ENCODE measurements around the gene MAP4K5. TPM values are rescaled to one million over a fixed set of nuclear protein-coding genes. Genes with fewer than 3 reads are reported as not detected.

MAP4K5 gene
- total and polyA plus RNA-seq, 4 donors, result 7.7 to 47.1 (median 19.3) TPM

- 100% methylated on average over 1 of the region's 1 CpG for WGBS
- H3K27me3 ChIP-seq (ENCODE audit: control insufficient read depth in 4 of 4, insufficient read depth in 4 of 4, low read length in 3 of 4), result no peaks in the 10 kb centered on the region
- no peaks in the 10 kb centered on the region for H3K4me1 ChIP-seq (ENCODE audit: control insufficient read depth in 4 of 4, insufficient read depth in 4 of 4, low read length in 3 of 4)
- no peak overlapping the region for H3K9ac ChIP-seq (ENCODE audit: low read depth in 1 of 2, low read length in 2 of 2)
- no peak for DNase-seq (ENCODE audit: low spot score)
- H3K4me3 ChIP-seq (ENCODE audit: low read depth in 1 of 3, low read length in 3 of 3), result no peak overlapping the region
- peaks cover 5 to 26% (median 23%) of the 10 kb centered on the region in 4 donors for H3K36me3 ChIP-seq (ENCODE audit: control insufficient read depth in 4 of 4, insufficient read depth in 3 of 4, low read depth in 1 of 4, low read length in 3 of 4)
- no peak overlapping the region for H3K27ac ChIP-seq (ENCODE audit: low read depth in 1 of 2, low read length in 2 of 2)
- H3K9me3 ChIP-seq (ENCODE audit: control insufficient read depth in 4 of 4, low read length in 3 of 4), result no peaks in the 10 kb centered on the region
- no peak for TF ChIP-seq FOXA1 (IDR thresholded peaks at IDR 0.05)
- no peak for TF ChIP-seq TAF1 (conservative IDR thresholded peaks at IDR 0.05)
- no peak for TF ChIP-seq RXRA (IDR thresholded peaks at IDR 0.05)
- no peak for TF ChIP-seq ATF3 (IDR thresholded peaks at IDR 0.05)
- no peak for TF ChIP-seq RAD21 (IDR thresholded peaks at IDR 0.05)
- no peak for TF ChIP-seq YY1 (IDR thresholded peaks at IDR 0.05)
- no peak for TF ChIP-seq HNF4A (conservative IDR thresholded peaks at IDR 0.05)
- TF ChIP-seq GABPA (IDR thresholded peaks at IDR 0.05 in 1 of 2, conservative IDR thresholded peaks at IDR 0.05 in 1 of 2), result no peak
- no peak for TF ChIP-seq JUND (IDR thresholded peaks at IDR 0.05)
- TF ChIP-seq SP1 (IDR thresholded peaks at IDR 0.05), result no peak
- no peak for TF ChIP-seq EGR1 (IDR thresholded peaks at IDR 0.05; ENCODE audit: low read depth in 2 of 2)
- no peak for TF ChIP-seq ZBTB33 (IDR thresholded peaks at IDR 0.05)
- TF ChIP-seq HNF4G (IDR thresholded peaks at IDR 0.05), result no peak
- no peak for TF ChIP-seq MAX (IDR thresholded peaks at IDR 0.05)
- TF ChIP-seq CTCF (IDR thresholded peaks at IDR 0.05; ENCODE audit: low read depth, low read length, missing input control), result no peak
- TF ChIP-seq FOXA2 (IDR thresholded peaks at IDR 0.05), result no peak
- no peak for TF ChIP-seq REST (IDR thresholded peaks at IDR 0.05)
- no peak for TF ChIP-seq NR2F2 (IDR thresholded peaks at IDR 0.05)
These were observed 80.1 kb downstream of the MAP4K5 start for GRCh38 chr14:50452296-50452695.

Measured in liver (tissue), 9 donors.